Keratinocyte (primary cell): ENCODE measurements around the gene ADGRF1. TPM values are rescaled to one million over a fixed set of nuclear protein-coding genes. Genes with fewer than 3 reads are reported as not detected.

Experiments used
- DNase-seq: peaks from one replicate; pipeline ENCODE4 v3.0.0-alpha.2; 2011; ENCODE audit warnings: low read depth, missing footprints, low spot score
- FAIRE-seq: peaks from 2 replicates; lab custom pipeline; 2011; peaks lifted over from hg19 to GRCh38; lab: Jason Lieb, UNC
- H2AFZ ChIP-seq: 2 replicates; pipeline ENCODE4 v1.6.0; 2012; ENCODE audit warnings: low read length, control low read depth, inconsistent platforms; ENCODE audit not compliant: control insufficient read depth
- H3K27ac ChIP-seq: 2 replicates; pipeline ENCODE4 v1.5.1; 2011; ENCODE audit warnings: low read length; ENCODE audit not compliant: control insufficient read depth, insufficient read depth
- H3K27me3 ChIP-seq: 3 replicates; pipeline ENCODE4 v1.6.0; 2011; ENCODE audit warnings: low read length; ENCODE audit not compliant: control insufficient read depth, insufficient read depth; ENCODE audit errors: extremely low read depth
- H3K36me3 ChIP-seq, 2 experiments: 2 replicates in 1 of 2; 3 replicates in 1 of 2; pipeline ENCODE4 v1.5.1; 2011; ENCODE audit warnings: low read length in 2 of 2, mild to moderate bottlenecking in 1 of 2; ENCODE audit not compliant: control insufficient read depth in 2 of 2, insufficient read depth in 2 of 2; ENCODE audit errors: extremely low read depth in 1 of 2
- H3K4me1 ChIP-seq: 3 replicates; pipeline ENCODE4 v1.5.1; 2011; ENCODE audit warnings: low read length; ENCODE audit not compliant: control insufficient read depth, insufficient read depth; ENCODE audit errors: extremely low read depth
- H3K4me2 ChIP-seq: 3 replicates; pipeline ENCODE4 v1.6.0; 2011; ENCODE audit warnings: low read depth, low read length; ENCODE audit not compliant: control insufficient read depth, insufficient read depth; ENCODE audit errors: extremely low read depth
- H3K4me3 ChIP-seq, 3 experiments: fragments of 200-600 bp in 1 of 3; sonication (generic) in 1 of 3; 2 replicates in 2 of 3; 3 replicates in 1 of 3; pipeline ENCODE4 v1.5.1; 2011 to 2016; ENCODE audit warnings: low read length in 3 of 3, mild to moderate bottlenecking in 3 of 3, control low read depth in 2 of 3, inconsistent platforms in 1 of 3, low read depth in 1 of 3, mixed read lengths in 1 of 3, mixed run types in 1 of 3, moderate library complexity in 1 of 3; ENCODE audit not compliant: control insufficient read depth in 2 of 3, insufficient read depth in 2 of 3; ENCODE audit errors: extremely low read depth in 1 of 3
- H3K79me2 ChIP-seq: 2 replicates; pipeline ENCODE4 v1.6.0; 2012; ENCODE audit warnings: low read length; ENCODE audit not compliant: control insufficient read depth, insufficient read depth
- H3K9ac ChIP-seq: 3 replicates; pipeline ENCODE4 v1.6.0; 2011; ENCODE audit warnings: low read length; ENCODE audit not compliant: control insufficient read depth, insufficient read depth; ENCODE audit errors: extremely low read depth
- H3K9me1 ChIP-seq: 3 replicates; pipeline ENCODE4 v1.6.0; 2011; ENCODE audit warnings: low read length; ENCODE audit not compliant: control insufficient read depth, insufficient read depth; ENCODE audit errors: extremely low read depth
- H3K9me3 ChIP-seq: 2 replicates; pipeline ENCODE4 v1.5.1; 2012; ENCODE audit warnings: low read depth, low read length; ENCODE audit not compliant: control insufficient read depth
- H4K20me1 ChIP-seq: 3 replicates; pipeline ENCODE4 v1.6.0; 2011; ENCODE audit warnings: low read length; ENCODE audit not compliant: control insufficient read depth, insufficient read depth; ENCODE audit errors: extremely low read depth
- CTCF ChIP-seq, 3 experiments: IDR thresholded peaks in 1 of 3; conservative IDR thresholded peaks in 1 of 3; optimal IDR thresholded peaks in 1 of 3; 2 replicates in 2 of 3; 3 replicates in 1 of 3; pipeline versions ENCODE3 to v1.5.1; 2011; ENCODE audit warnings: low read length in 3 of 3, mild to moderate bottlenecking in 3 of 3, moderate library complexity in 2 of 3, control low read depth in 1 of 3, inconsistent platforms in 1 of 3; ENCODE audit not compliant: insufficient read depth in 2 of 3; ENCODE audit errors: extremely low read depth in 1 of 3
- EZH2 ChIP-seq: IDR thresholded peaks from one replicate; pipeline ENCODE4 v1.6.1; 2012; ENCODE audit warnings: inconsistent platforms, mild to moderate bottlenecking, low read length, moderate library complexity
- dilution Hi-C: fragments of 300-500 bp; cut with MboI; formaldehyde crosslinking; loops from one replicate; pipeline ENCODE4 v1.7.0; 2020; ENCODE audit warnings: low sequenced_read_pairs; ENCODE audit not compliant: extremely low pct_ligation_motif_present
- polyA plus RNA-seq, 5 experiments: library from polyadenylated mRNA; depleted of rRNA in 3 of 5; stranded (reverse) in 3 of 5; stranded (forward) in 1 of 5; unstranded in 1 of 5; fragments of >200 nt; gene quantifications; 1 replicate in 1 of 5; 2 replicates in 3 of 5; 3 replicates in 1 of 5; pipeline versions ENCODE4 v1.2.1 to v1.2.3, GENCODE V29; 2011 to 2012; ENCODE audit warnings: missing spikeins in 2 of 5, low read depth in 1 of 5, low replicate concordance in 1 of 5

ADGRF1 gene
- polyA plus RNA-seq, 1 donor (not counting 4 experiments of a cell fraction or from before 2014, with no cell fraction given) = 43.9 TPM

GRCh38 chr6:47064274-47064673 lies 22.1 kb upstream of the ADGRF1 start:
- dilution Hi-C loops = no loop called here
- H3K36me3 ChIP-seq = no peaks in the 10 kb centered on the region
- H3K4me2 ChIP-seq = no peak overlapping the region
- no peak for TF ChIP-seq EZH2
- TF ChIP-seq CTCF (optimal IDR thresholded peaks at IDR 0.05 in 1 of 3, IDR thresholded peaks at IDR 0.05 in 1 of 3, conservative IDR thresholded peaks at IDR 0.05 in 1 of 3; ENCODE audit: extremely low read depth in 1 of 3, insufficient read depth in 2 of 3, low read length in 3 of 3) = no peak
- H4K20me1 ChIP-seq = no peaks in the 10 kb centered on the region
- H3K4me1 ChIP-seq = peaks cover 22% of the 10 kb centered on the region
- no peak overlapping the region for H3K9ac ChIP-seq
- no peak overlapping the region for H3K27ac ChIP-seq
- FAIRE-seq = peak; percentile 29
- no peaks in the 10 kb centered on the region for H3K79me2 ChIP-seq
- H3K9me3 ChIP-seq = no peaks in the 10 kb centered on the region
- no peak for DNase-seq
- H3K4me3 ChIP-seq = no peak overlapping the region
- no peak overlapping the region for H2AFZ ChIP-seq
- no peaks in the 10 kb centered on the region for H3K9me1 ChIP-seq
- H3K27me3 ChIP-seq = no peaks in the 10 kb centered on the region

DNA sequence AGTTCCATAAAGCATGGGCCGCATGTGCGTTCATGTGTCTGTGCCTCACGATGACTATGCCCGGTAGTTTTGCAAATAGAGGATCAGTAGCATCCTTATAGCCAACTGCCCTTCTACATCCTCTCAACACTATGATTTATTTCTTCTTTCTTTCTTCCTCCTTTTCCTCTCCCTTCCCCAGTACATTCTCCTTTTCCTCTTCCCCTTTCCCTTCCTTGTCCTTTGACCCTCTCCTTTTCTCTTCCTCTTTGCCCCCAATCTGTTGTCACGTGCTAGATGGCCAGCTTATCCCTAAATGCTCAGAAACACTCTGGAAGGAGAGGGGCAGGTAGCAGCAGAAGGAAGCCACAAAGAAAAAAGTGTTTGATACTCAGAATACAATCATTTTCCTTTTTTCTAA lies 20.2 kb upstream of the ADGRF1 start:
- H3K79me2 ChIP-seq = no peaks in the 10 kb centered on the region
- H3K27ac ChIP-seq = no peak overlapping the region
- dilution Hi-C loops = no loop called here
- H3K9me1 ChIP-seq = no peaks in the 10 kb centered on the region
- no peak for TF ChIP-seq EZH2
- no peak for TF ChIP-seq CTCF (optimal IDR thresholded peaks at IDR 0.05 in 1 of 3, IDR thresholded peaks at IDR 0.05 in 1 of 3, conservative IDR thresholded peaks at IDR 0.05 in 1 of 3; ENCODE audit: extremely low read depth in 1 of 3, insufficient read depth in 2 of 3, low read length in 3 of 3)
- H3K9me3 ChIP-seq = no peaks in the 10 kb centered on the region
- H2AFZ ChIP-seq = no peak overlapping the region
- H3K36me3 ChIP-seq = no peaks in the 10 kb centered on the region
- H3K4me3 ChIP-seq = no peak overlapping the region
- no peaks in the 10 kb centered on the region for H4K20me1 ChIP-seq
- peaks cover 41% of the 10 kb centered on the region for H3K4me1 ChIP-seq
- no peaks in the 10 kb centered on the region for H3K27me3 ChIP-seq
- no peak overlapping the region for H3K4me2 ChIP-seq
- DNase-seq (no peak), FAIRE-seq (no peak)
- H3K9ac ChIP-seq = no peak overlapping the region
